ENCODE results near the gene SLC29A1. TPM values are rescaled to one million over a fixed set of nuclear protein-coding genes. Genes with fewer than 3 reads are reported as not detected.

SLC29A1 gene
- 31.6 TPM for polyA plus RNA-seq (2013, experiment 1 of 2)
- 29.2 TPM for polyA plus RNA-seq (2013, experiment 2 of 2)

GRCh38 chr6:44223319-44224028 is at the start of gene SLC29A1:
Gene SLC29A1, plus strand, starts transcription at chr6:44223595. Its CDS starts 3,719 bp downstream, at chr6:44227314.
- no peak within 1 kb of the TSS for H4K91ac ChIP-seq (ENCODE audit: low read length)
- peak within 1 kb of the TSS; percentile 9 for H2BK15ac ChIP-seq (ENCODE audit: low read depth, poor library complexity, severe bottlenecking)
- peak within 1 kb of the TSS; percentile 75 for H4K8ac ChIP-seq (ENCODE audit: low read length)
- H3K18ac ChIP-seq (ENCODE audit: low read depth in 1 of 2, low read length in 2 of 2): peak within 1 kb of the TSS; percentile 29 to 59
- H2BK120ac ChIP-seq (ENCODE audit: low read depth, low read length): no peak within 1 kb of the TSS
- WGBS: under 1% methylated on average over 35 of the region's 73 CpGs
- H3K27ac ChIP-seq (ENCODE audit: low read length, poor library complexity, severe bottlenecking): peak within 1 kb of the TSS; percentile 34
- H3K9me3 ChIP-seq (ENCODE audit: control insufficient read depth, low read length): no peaks in the 10 kb centered on the region
- peak; percentile 47 for DNase-seq
- H3K36me3 ChIP-seq (ENCODE audit: control insufficient read depth in 1 of 2, insufficient read depth in 2 of 2, low read depth in 1 of 2, low read length in 2 of 2): peaks cover 0 to 3% of the 10 kb centered on the region in 2 experiments
- peaks cover 26% of the 10 kb centered on the region for H3K79me1 ChIP-seq (replicated peaks; ENCODE audit: low read length, poor library complexity, severe bottlenecking)
- H3K4me3 ChIP-seq (ENCODE audit: insufficient read depth in 1 of 2, low read depth in 1 of 2, low read length in 2 of 2): peak within 1 kb of the TSS; percentile 67 to 78
- peak within 1 kb of the TSS; percentile 33 for H2BK5ac ChIP-seq (ENCODE audit: low read depth, low read length, poor library complexity, severe bottlenecking)
- H3K14ac ChIP-seq (ENCODE audit: low read length in 2 of 2): peak within 1 kb of the TSS in 1 of 2 experiments; percentile 74
- peak within 1 kb of the TSS; percentile 84 for H2AFZ ChIP-seq (ENCODE audit: low read depth, low read length)
- H3K4me1 ChIP-seq (ENCODE audit: control insufficient read depth, insufficient read depth, low read depth, low read length): peaks cover 47% of the 10 kb centered on the region
- H3K27me3 ChIP-seq (ENCODE audit: control insufficient read depth in 1 of 2, insufficient read depth in 1 of 2, low read length in 2 of 2): no peaks in the 10 kb centered on the region
- peak within 1 kb of the TSS; percentile 56 for H3K9ac ChIP-seq (ENCODE audit: low read length)
- H2AK5ac ChIP-seq (ENCODE audit: low read length, severe bottlenecking): peak within 1 kb of the TSS; percentile 36
- peak within 1 kb of the TSS; percentile 94 for H3K4me2 ChIP-seq (ENCODE audit: low read length, poor library complexity, severe bottlenecking)
- H2BK12ac ChIP-seq (ENCODE audit: low read length in 2 of 2): peak within 1 kb of the TSS; percentile 55 to 75
- peak within 1 kb of the TSS in 1 of 2 experiments; percentile 87 for H3K23ac ChIP-seq (ENCODE audit: low read length in 2 of 2)
- peak within 1 kb of the TSS in 1 of 2 experiments; percentile 47 for H3K4ac ChIP-seq (ENCODE audit: low read depth in 1 of 2, low read length in 2 of 2)

GRCh38 chr6:44176130-44176761 is 47.1 kb upstream of the SLC29A1 start:
- Histone ChIP-seq H4K8ac (ENCODE audit: low read length) (no peak overlapping the region), H3K4ac (ENCODE audit: low read depth in 1 of 2, low read length in 2 of 2) (no peak overlapping the region), H2BK5ac (ENCODE audit: low read depth, low read length, poor library complexity, severe bottlenecking) (no peak overlapping the region), H3K79me1 (replicated peaks; ENCODE audit: low read length, poor library complexity, severe bottlenecking) (no peaks in the 10 kb centered on the region), H2AK5ac (ENCODE audit: low read length, severe bottlenecking) (no peak overlapping the region), H3K36me3 (ENCODE audit: control insufficient read depth in 1 of 2, insufficient read depth in 2 of 2, low read depth in 1 of 2, low read length in 2 of 2) (no peaks in the 10 kb centered on the region), H3K9me3 (ENCODE audit: control insufficient read depth, low read length) (no peaks in the 10 kb centered on the region), H2BK12ac (ENCODE audit: low read length in 2 of 2) (no peak overlapping the region), H4K91ac (ENCODE audit: low read length) (no peak overlapping the region), H2AFZ (ENCODE audit: low read depth, low read length) (no peak overlapping the region), H3K4me1 (ENCODE audit: control insufficient read depth, insufficient read depth, low read depth, low read length) (peaks cover 13% of the 10 kb centered on the region), H3K4me3 (ENCODE audit: insufficient read depth in 1 of 2, low read depth in 1 of 2, low read length in 2 of 2) (no peak overlapping the region), H3K4me2 (ENCODE audit: low read length, poor library complexity, severe bottlenecking) (no peak overlapping the region), H3K27ac (ENCODE audit: low read length, poor library complexity, severe bottlenecking) (no peak overlapping the region), H3K14ac (ENCODE audit: low read length in 2 of 2) (no peak overlapping the region), H3K27me3 (ENCODE audit: control insufficient read depth in 1 of 2, insufficient read depth in 1 of 2, low read length in 2 of 2) (peaks cover 1 to 2% of the 10 kb centered on the region in 2 experiments), H3K9ac (ENCODE audit: low read length) (no peak overlapping the region), H3K23ac (ENCODE audit: low read length in 2 of 2) (no peak overlapping the region), H3K18ac (ENCODE audit: low read depth in 1 of 2, low read length in 2 of 2) (no peak overlapping the region), H2BK120ac (ENCODE audit: low read depth, low read length) (no peak overlapping the region), H2BK15ac (ENCODE audit: low read depth, poor library complexity, severe bottlenecking) (no peak overlapping the region)
- DNase-seq: no peak
- 91% methylated on average over 13 of the region's 15 CpGs for WGBS

- Histone ChIP-seq H4K8ac (ENCODE audit: low read length) (no peak overlapping the region), H3K14ac (ENCODE audit: low read length in 2 of 2) (peak overlapping the region in 1 of 2 experiments; percentile 45), H4K91ac (ENCODE audit: low read length) (no peak overlapping the region), H3K9me3 (ENCODE audit: control insufficient read depth, low read length) (no peaks in the 10 kb centered on the region), H3K4me3 (ENCODE audit: insufficient read depth in 1 of 2, low read depth in 1 of 2, low read length in 2 of 2) (no peak overlapping the region), H3K23ac (ENCODE audit: low read length in 2 of 2) (no peak overlapping the region), H2BK12ac (ENCODE audit: low read length in 2 of 2) (no peak overlapping the region), H2AK5ac (ENCODE audit: low read length, severe bottlenecking) (no peak overlapping the region), H3K4me2 (ENCODE audit: low read length, poor library complexity, severe bottlenecking) (no peak overlapping the region), H3K4me1 (ENCODE audit: control insufficient read depth, insufficient read depth, low read depth, low read length) (peaks cover 13% of the 10 kb centered on the region), H3K9ac (ENCODE audit: low read length) (no peak overlapping the region), H2BK5ac (ENCODE audit: low read depth, low read length, poor library complexity, severe bottlenecking) (no peak overlapping the region), H2BK120ac (ENCODE audit: low read depth, low read length) (no peak overlapping the region), H3K27me3 (ENCODE audit: control insufficient read depth in 1 of 2, insufficient read depth in 1 of 2, low read length in 2 of 2) (no peaks in the 10 kb centered on the region), H2AFZ (ENCODE audit: low read depth, low read length) (no peak overlapping the region), H3K4ac (ENCODE audit: low read depth in 1 of 2, low read length in 2 of 2) (peak overlapping the region in 1 of 2 experiments; percentile 2), H3K18ac (ENCODE audit: low read depth in 1 of 2, low read length in 2 of 2) (no peak overlapping the region), H3K27ac (ENCODE audit: low read length, poor library complexity, severe bottlenecking) (no peak overlapping the region), H3K79me1 (replicated peaks; ENCODE audit: low read length, poor library complexity, severe bottlenecking) (no peaks in the 10 kb centered on the region), H3K36me3 (ENCODE audit: control insufficient read depth in 1 of 2, insufficient read depth in 2 of 2, low read depth in 1 of 2, low read length in 2 of 2) (no peaks in the 10 kb centered on the region), H2BK15ac (ENCODE audit: low read depth, poor library complexity, severe bottlenecking) (no peak overlapping the region)
- no peak for DNase-seq
- 73% methylated on average over 24 of the region's 24 CpGs for WGBS
Observed at GRCh38 chr6:44176762-44177509, 46.5 kb upstream of the SLC29A1 start.
